Jurkat, Clone E6-1 (cell line): Measurements from ENCODE around the gene OR7C2. TPM values are rescaled to one million over a fixed set of nuclear protein-coding genes. Genes with fewer than 3 reads are reported as not detected.
"Not testable (repeated sequence)": the region's sequence is repeated elsewhere in the genome, so short reads cannot be mapped to it uniquely, and the experiment has no call there.

ENCODE experiments used
- DNase-seq: peaks from one replicate; pipeline ENCODE4 v3.0.0-alpha.2; 2011; ENCODE audit warnings: low read depth, low spot score
- H3K4me3 ChIP-seq: 2 replicates; pipeline ENCODE4 v1.5.1; 2011; ENCODE audit warnings: mild to moderate bottlenecking, low read length, control low read depth, moderate library complexity
- polyA plus RNA-seq: library from polyadenylated mRNA; unstranded; fragments of >200 nt; gene quantifications from one replicate; pipeline ENCODE4 v1.2.1, GENCODE V29; 2012; ENCODE audit warnings: missing spikeins; ENCODE audit not compliant: insufficient read length, insufficient read depth

The OR7C2 gene
- polyA plus RNA-seq = not detected

GRCh38 chr19:14941189-14941588 is at the start of gene OR7C2:
Gene OR7C2 (plus strand): TSS chr19:14941489. CDS start chr19:14941489, 0 bp downstream.
- DNase-seq = no peak
- no peak within 1 kb of the TSS for H3K4me3 ChIP-seq

DNA sequence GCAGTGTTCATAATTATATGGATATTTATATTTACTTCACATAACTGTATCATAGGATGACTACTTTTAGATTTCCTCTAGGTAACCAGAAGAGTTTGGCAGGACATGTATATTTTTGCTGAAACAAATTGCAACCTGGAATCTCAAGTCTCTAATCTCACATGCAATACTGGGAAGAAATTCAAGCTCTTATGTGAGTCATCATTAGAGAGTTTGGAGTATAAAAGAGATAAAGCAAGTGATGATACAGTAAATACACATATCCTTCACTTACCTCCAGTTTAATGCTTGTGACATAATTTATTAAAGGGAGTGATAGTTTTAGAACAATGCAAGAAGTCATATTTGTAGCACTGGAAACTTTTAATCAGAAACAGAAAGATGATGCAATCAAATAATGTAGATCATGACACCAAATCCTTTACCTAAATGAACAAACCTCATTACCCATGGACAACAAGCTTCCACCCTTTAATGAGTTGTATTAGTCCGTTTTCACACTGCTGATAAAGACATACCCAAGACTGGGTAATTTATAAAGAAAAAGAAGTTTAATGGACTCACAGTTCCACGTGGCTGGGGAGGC is 39.5 kb upstream of the OR7C2 start:
- no peak for DNase-seq
- no peak overlapping the region for H3K4me3 ChIP-seq

DNA sequence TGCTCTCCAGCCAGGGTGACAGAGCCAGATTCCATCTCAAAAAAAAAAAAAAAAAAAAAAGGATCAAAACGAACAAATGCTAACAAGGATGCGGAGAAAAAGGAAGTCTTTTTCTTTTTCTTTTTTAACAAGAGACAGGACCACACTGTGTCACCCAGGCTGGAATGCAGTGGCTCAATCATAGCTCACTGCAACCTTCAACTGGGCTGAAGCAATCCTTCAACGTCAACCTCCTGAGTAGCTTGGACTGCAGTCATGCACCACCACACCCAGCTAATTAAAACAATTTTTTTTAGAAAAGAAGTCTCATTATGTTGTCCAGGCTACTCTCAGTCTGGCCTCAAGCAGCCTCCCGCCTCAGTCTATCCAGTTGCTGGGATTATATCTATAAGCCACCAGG is 34.6 kb upstream of the OR7C2 start:
- DNase-seq = no peak

DNA sequence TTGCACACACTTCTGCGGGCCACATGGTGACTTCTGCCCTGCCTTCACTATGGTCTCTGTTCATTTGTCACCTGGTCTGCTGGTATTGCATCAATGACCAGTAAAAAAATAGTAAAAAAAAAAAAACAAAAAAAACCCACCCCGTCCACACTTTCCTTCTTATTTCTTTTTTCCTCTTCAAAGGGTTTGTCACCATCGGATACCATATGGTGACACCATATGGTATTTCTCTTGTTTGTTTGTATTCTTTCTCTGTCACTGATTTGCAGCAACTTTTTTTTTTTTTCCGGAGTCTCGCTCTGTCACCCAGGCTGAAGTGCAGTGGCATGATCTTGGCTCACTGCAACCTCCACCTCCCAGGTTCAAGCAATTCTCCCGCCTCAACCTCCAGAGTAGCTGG is 26.2 kb upstream of the OR7C2 start:
- DNase-seq = no peak
- no peak overlapping the region for H3K4me3 ChIP-seq

More for the DNA sequence above, 34.6 kb upstream of the OR7C2 start:
- H3K4me3 ChIP-seq = no peak overlapping the region

- no peak overlapping the region for H3K4me3 ChIP-seq
- peak; percentile 14 for DNase-seq
Measured at GRCh38 chr19:14916848-14917247, 24.4 kb upstream of the OR7C2 start.

- no peak overlapping the region for H3K4me3 ChIP-seq
- DNase-seq = no peak
Measured at GRCh38 chr19:14933506-14933905, 7.8 kb upstream of the OR7C2 start.

- no peak overlapping the region for H3K4me3 ChIP-seq
- DNase-seq = no peak
Measured at GRCh38 chr19:14940266-14940665, 1.0 kb upstream of the OR7C2 start.

DNA sequence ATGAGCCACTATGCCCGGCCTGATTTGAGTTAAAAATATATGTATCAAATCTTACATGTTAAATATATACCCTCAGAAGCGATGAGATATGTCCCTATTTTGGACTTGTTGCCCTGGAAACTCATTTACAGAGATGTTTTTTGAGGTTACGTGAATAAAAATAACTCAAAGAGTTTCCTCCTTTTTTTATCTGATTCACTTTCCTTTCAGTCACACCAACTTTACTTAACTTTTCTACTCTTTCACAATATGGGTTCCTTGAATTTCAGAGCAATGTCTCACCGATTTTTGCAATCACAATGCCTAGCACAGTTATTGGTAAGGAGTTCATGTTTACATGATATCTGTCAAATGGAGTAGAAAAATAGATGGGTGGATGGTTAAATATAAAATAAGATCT is 2.3 kb downstream of the OR7C2 start:
- H3K4me3 ChIP-seq = no peak overlapping the region
- no peak for DNase-seq

- H3K4me3 ChIP-seq = no peak overlapping the region
- DNase-seq = no peak
Measured at GRCh38 chr19:14944456-14944855, 3.2 kb downstream of the OR7C2 start.

DNA sequence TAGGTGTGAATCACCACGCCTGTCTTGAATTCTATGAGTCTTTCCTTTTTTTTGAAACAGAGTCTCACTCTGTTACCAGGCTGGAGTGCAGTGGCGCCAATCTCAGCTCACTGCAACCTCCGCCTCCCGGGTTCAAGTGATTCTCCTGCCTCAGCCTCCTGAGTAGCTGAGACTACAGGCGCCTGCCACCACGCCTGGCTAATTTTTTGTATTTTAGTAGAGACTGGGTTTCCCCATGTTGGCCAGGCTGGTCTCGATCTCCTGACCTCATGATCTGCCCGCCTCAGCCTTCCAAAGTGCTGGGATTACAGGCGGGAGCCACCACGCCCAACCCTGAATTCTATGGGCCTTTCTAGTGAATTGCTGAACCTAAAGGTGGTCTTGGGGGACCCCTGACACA is 8.1 kb downstream of the OR7C2 start:
- not testable (repeated sequence) for H3K4me3 ChIP-seq, DNase-seq

DNA sequence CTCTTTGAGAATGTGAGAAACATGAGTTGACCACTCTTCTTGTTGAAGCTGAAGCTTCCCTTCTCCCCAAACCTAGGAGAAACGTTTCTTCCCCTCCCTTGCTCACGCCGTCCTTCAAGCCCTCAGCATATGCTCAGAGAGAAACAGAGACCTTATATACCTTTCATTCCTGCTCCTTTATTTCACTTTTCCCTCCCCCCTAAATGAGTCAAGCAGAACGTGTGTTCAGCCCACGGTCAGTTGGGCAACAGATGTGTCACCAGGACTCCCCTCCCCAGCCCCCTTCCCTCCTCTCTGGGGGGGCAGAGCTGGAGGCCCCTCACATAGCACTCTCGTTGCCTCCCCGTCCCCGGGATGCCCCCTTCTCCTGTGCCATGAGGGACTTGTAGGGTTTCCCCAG is 8.6 kb downstream of the OR7C2 start:
- no peak for DNase-seq
- H3K4me3 ChIP-seq = no peak overlapping the region

DNA sequence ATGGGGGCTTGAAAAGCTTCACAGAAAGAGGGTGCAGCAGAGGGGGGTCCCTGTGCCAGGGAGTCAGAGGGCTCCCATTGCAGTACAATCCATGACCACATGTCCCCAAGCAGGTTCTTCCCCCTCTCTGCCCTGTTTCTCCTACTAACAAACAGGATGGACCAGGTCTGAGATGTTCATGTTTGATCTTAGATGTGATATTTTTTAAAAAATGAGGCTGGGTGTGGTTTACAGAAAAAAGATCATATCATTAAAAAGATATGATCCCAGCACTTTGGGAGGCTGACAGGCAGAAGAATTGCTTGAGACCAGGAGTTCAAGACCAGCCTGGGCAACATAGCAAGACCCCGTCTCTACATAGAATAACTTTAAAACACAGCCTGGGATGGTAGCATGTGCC is 9.1 kb downstream of the OR7C2 start:
- no peak for DNase-seq

GRCh38 chr19:14952767-14953166 is 11.5 kb downstream of the OR7C2 start:
- DNase-seq = no peak
- H3K4me3 ChIP-seq = no peak overlapping the region

More for the DNA sequence above, 9.1 kb downstream of the OR7C2 start:
- H3K4me3 ChIP-seq = no peak overlapping the region

- no peak overlapping the region for H3K4me3 ChIP-seq
- DNase-seq = no peak
Measured at GRCh38 chr19:14954071-14954655, 12.9 kb downstream of the OR7C2 start.

DNA sequence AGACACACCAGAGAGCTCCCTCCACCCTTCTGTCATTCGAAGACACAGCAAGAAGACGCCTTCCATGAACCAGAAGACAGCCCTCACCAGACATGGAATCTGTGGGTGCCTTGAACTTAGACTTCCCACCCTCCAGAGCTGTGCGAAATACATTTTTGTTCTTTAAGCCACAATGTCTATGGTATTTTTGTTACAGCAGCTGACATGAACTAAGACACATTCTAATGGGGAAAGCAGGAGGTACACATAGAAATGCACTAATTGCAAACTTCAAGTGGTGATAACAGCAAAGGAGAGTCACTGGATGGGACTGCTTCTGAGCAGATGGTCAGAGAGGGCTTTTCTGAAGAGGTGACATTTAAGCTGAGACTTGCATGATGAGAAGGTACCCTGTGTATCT is 16.2 kb downstream of the OR7C2 start:
- no peak for DNase-seq
- no peak overlapping the region for H3K4me3 ChIP-seq

GRCh38 chr19:14959263-14959662 is 18.0 kb downstream of the OR7C2 start:
- H3K4me3 ChIP-seq = no peak overlapping the region
- no peak for DNase-seq

DNA sequence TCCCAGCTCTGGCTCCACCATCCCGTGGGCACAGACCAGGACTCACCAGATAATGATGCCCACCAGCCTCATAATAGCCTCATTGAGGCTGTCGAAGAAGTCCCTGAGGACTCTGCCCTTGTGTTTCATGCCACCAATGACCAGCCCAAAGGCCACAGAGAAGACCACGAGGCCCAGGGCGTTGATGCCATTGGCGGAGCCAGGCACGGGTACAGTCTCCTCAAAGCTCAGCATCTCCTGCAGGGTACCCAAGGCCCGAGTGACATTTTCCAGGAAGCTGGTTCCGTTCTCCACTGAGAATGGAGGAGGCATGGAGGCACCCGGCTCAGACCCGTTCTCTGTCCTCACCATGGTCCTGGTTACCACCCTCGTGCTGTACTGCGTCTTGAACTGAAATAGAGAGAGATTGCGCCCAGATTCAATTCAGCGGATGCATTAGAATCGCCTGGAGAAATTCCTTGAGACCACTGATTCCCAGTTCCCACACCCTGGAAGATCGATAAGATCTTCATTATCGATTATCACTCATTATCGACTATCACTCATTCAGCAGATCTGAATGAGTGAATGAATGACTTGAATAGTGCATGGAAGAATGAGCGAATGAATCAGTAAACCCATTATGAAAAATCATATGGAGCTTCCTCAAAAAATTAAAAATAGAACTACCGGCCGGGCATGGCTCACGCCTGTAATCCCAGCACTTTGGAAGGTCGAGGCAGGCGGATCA is 20.8 kb downstream of the OR7C2 start:
- H3K4me3 ChIP-seq = no peak overlapping the region
- no peak for DNase-seq

GRCh38 chr19:14968247-14968646 is 27.0 kb downstream of the OR7C2 start:
- DNase-seq = no peak

GRCh38 chr19:14971474-14971873 is 30.2 kb downstream of the OR7C2 start:
- no peak for DNase-seq
- no peak overlapping the region for H3K4me3 ChIP-seq

More at GRCh38 chr19:14968247-14968646, 27.0 kb downstream of the OR7C2 start:
- H3K4me3 ChIP-seq = no peak overlapping the region

DNA sequence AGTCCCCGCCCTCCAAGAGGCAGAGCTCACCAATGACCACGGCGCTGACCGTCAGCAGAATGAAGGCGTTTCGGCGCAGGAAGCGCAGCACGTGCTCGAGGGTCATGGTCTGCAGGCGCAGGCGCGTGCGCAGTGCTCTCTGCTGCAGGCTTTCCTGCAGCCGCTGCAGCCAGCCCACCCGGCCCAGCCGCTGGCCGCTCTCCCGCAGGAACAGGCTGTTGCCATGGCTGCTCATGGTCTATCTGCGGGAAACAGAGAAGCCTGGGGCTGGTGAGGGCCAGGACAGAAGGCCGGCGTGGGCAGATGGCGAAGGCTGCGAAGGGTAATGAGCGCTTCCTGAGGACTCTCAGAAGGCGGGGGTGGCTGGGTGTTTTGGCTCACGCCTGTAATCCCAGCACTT is 31.4 kb downstream of the OR7C2 start:
- DNase-seq = no peak

More for the DNA sequence above, 31.4 kb downstream of the OR7C2 start:
- no peak overlapping the region for H3K4me3 ChIP-seq
